ENCODE measurements around the gene FBLN7.

DNA sequence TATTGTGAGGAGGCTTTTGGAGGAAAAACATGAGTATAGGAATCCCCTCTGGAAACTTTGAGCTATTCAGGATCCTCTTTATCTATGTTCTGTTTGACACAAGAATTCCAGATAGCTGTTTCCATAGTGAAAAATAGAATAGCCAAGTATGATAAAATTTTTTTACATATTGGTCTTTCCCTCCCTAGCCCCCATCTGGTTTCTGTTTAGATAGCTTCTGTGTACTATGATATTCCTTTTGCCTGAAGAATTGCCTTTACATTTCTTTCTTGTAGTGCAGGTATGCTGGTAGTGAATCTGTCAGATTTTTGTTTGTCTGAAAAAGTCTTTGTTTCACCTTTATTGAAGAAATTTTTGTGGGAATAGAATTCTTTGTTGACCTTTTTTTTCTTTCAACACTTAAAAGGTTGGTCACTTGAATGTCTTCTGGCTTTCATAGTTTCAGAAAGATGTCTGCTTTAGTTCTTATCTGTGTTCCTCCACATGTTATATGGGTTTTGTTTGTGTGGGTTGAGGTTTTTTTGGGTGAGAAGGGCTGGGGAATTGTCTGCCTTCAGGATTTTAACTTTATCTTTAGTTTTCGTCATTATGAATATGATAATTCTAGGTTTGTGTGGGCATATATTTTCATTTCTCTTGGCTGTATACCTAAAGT, 29.9 kb upstream of the FBLN7 start:
- no peak for TF ChIP-seq CTCF (IDR thresholded peaks at IDR 0.05; ENCODE audit: control extremely low read depth in 1 of 3, insufficient read depth in 1 of 3, low read depth in 1 of 3, low read length in 3 of 3)
- no peak for TF ChIP-seq CTBP2 (IDR thresholded peaks at IDR 0.05; ENCODE audit: borderline replicate concordance, insufficient read depth, insufficient read length, low read length)

Data from H1 (cell line).